Fibroblast of pulmonary artery (primary cell): ENCODE results near the gene RNU7-1.

Experiments used
- DNase-seq: peaks from one replicate; pipeline ENCODE4 v3.0.0-alpha.2; 2010; ENCODE audit warnings: low read depth
- H3K4me3 ChIP-seq: replicated peaks from 2 replicates; pipeline ENCODE4 v1.5.1; 2011; ENCODE audit warnings: low read depth, mild to moderate bottlenecking, control low read depth, low read length, moderate library complexity
- CTCF ChIP-seq: IDR thresholded peaks from 2 replicates; pipeline ENCODE4 v1.5.1; 2011; ENCODE audit warnings: mild to moderate bottlenecking, control low read depth, low read length, inconsistent platforms; ENCODE audit errors: missing control alignments

The RNU7-1 gene

GRCh38 chr12:6978611-6979011 is 35.0 kb downstream of the RNU7-1 start:
- no peak for TF ChIP-seq CTCF
- no peak for DNase-seq
- H3K4me3 ChIP-seq: no peak overlapping the region

- TF ChIP-seq CTCF: no peak
- no peak for DNase-seq
Observed at GRCh38 chr12:6979021-6979420, 35.4 kb downstream of the RNU7-1 start.

GRCh38 chr12:6979453-6979852 is 35.8 kb downstream of the RNU7-1 start:
- TF ChIP-seq CTCF: no peak
- DNase-seq: no peak
- no peak overlapping the region for H3K4me3 ChIP-seq

More at GRCh38 chr12:6979021-6979420, 35.4 kb downstream of the RNU7-1 start:
- no peak overlapping the region for H3K4me3 ChIP-seq

GRCh38 chr12:6980075-6980474 is 36.5 kb downstream of the RNU7-1 start:
- TF ChIP-seq CTCF: no peak
- no peak for DNase-seq
- no peak overlapping the region for H3K4me3 ChIP-seq

- DNase-seq: no peak
- TF ChIP-seq CTCF: no peak
- no peak overlapping the region for H3K4me3 ChIP-seq
Observed at GRCh38 chr12:6980740-6981139, 37.1 kb downstream of the RNU7-1 start.

GRCh38 chr12:6981152-6982052 is 37.8 kb downstream of the RNU7-1 start:
- DNase-seq: no peak
- TF ChIP-seq CTCF: no peak
- H3K4me3 ChIP-seq: no peak overlapping the region

- no peak overlapping the region for H3K4me3 ChIP-seq
- no peak for TF ChIP-seq CTCF
- no peak for DNase-seq
Observed at GRCh38 chr12:6982532-6982931, 38.9 kb downstream of the RNU7-1 start.
